Measurements from ENCODE around the gene ITGB5.
"Not testable (repeated sequence)": the region's sequence is repeated elsewhere in the genome, so short reads cannot be mapped to it uniquely, and the experiment has no call there.

Gene ITGB5

GRCh38 chr3:124839896-124840295 lies 47.3 kb downstream of the ITGB5 start:
- Mint-ChIP-seq H3K27me3 (peaks cover 11% of the 10 kb centered on the region), H3K27ac (no peak overlapping the region)

GRCh38 chr3:124838963-124839362 lies 48.2 kb downstream of the ITGB5 start:
- no peaks in the 10 kb centered on the region for H3K36me3 Mint-ChIP-seq (ENCODE audit: low read depth)
- H3K9me3 Mint-ChIP-seq, result no peaks in the 10 kb centered on the region
- peaks cover 9% of the 10 kb centered on the region for H3K4me1 Mint-ChIP-seq (ENCODE audit: low read depth)
- peaks cover 16% of the 10 kb centered on the region for H3K27me3 Mint-ChIP-seq
- no peak overlapping the region for H3K4me3 Mint-ChIP-seq
- H3K27ac Mint-ChIP-seq, result no peak overlapping the region

More at GRCh38 chr3:124839896-124840295, 47.3 kb downstream of the ITGB5 start:
- H3K4me3 Mint-ChIP-seq, result no peak overlapping the region
- no peaks in the 10 kb centered on the region for H3K36me3 Mint-ChIP-seq (ENCODE audit: low read depth)
- H3K4me1 Mint-ChIP-seq (ENCODE audit: low read depth), result peaks cover 7% of the 10 kb centered on the region
- H3K9me3 Mint-ChIP-seq, result no peaks in the 10 kb centered on the region

GRCh38 chr3:124837730-124838186 lies 49.4 kb downstream of the ITGB5 start:
- Mint-ChIP-seq H3K4me3 (no peak overlapping the region), H3K9me3 (no peaks in the 10 kb centered on the region), H3K27ac (no peak overlapping the region), H3K4me1 (ENCODE audit: low read depth) (peaks cover 9% of the 10 kb centered on the region), H3K36me3 (ENCODE audit: low read depth) (no peaks in the 10 kb centered on the region), H3K27me3 (peaks cover 19% of the 10 kb centered on the region)

- H3K27me3 Mint-ChIP-seq, result peaks cover 19% of the 10 kb centered on the region
- no peaks in the 10 kb centered on the region for H3K9me3 Mint-ChIP-seq
- H3K4me1 Mint-ChIP-seq (ENCODE audit: low read depth), result peaks cover 9% of the 10 kb centered on the region
- no peak overlapping the region for H3K4me3 Mint-ChIP-seq
- no peaks in the 10 kb centered on the region for H3K36me3 Mint-ChIP-seq (ENCODE audit: low read depth)
- H3K27ac Mint-ChIP-seq, result no peak overlapping the region
These were observed 50.1 kb downstream of the ITGB5 start for GRCh38 chr3:124837065-124837464.

GRCh38 chr3:124836448-124836847 lies 50.7 kb downstream of the ITGB5 start:
- H3K36me3 Mint-ChIP-seq (ENCODE audit: low read depth), result no peaks in the 10 kb centered on the region
- H3K4me3 Mint-ChIP-seq, result no peak overlapping the region
- H3K27me3 Mint-ChIP-seq, result peaks cover 19% of the 10 kb centered on the region
- no peaks in the 10 kb centered on the region for H3K9me3 Mint-ChIP-seq
- no peak overlapping the region for H3K27ac Mint-ChIP-seq
- H3K4me1 Mint-ChIP-seq (ENCODE audit: low read depth), result peaks cover 9% of the 10 kb centered on the region

GRCh38 chr3:124834723-124835718 lies 52.1 kb downstream of the ITGB5 start:
- Mint-ChIP-seq H3K27ac (no peak overlapping the region), H3K4me3 (peak overlapping the region; percentile 69), H3K36me3 (ENCODE audit: low read depth) (no peaks in the 10 kb centered on the region), H3K4me1 (ENCODE audit: low read depth) (peaks cover 9% of the 10 kb centered on the region), H3K9me3 (no peaks in the 10 kb centered on the region), H3K27me3 (peaks cover 19% of the 10 kb centered on the region)

- Mint-ChIP-seq H3K4me3 (no peak overlapping the region), H3K9me3 (no peaks in the 10 kb centered on the region), H3K36me3 (ENCODE audit: low read depth) (no peaks in the 10 kb centered on the region), H3K4me1 (ENCODE audit: low read depth) (peaks cover 9% of the 10 kb centered on the region), H3K27me3 (peaks cover 19% of the 10 kb centered on the region), H3K27ac (no peak overlapping the region)
These were observed 53.3 kb downstream of the ITGB5 start for GRCh38 chr3:124833710-124834332.

- peaks cover 9% of the 10 kb centered on the region for H3K4me1 Mint-ChIP-seq (ENCODE audit: low read depth)
- H3K36me3 Mint-ChIP-seq (ENCODE audit: low read depth), result no peaks in the 10 kb centered on the region
- H3K4me3 Mint-ChIP-seq, result no peak overlapping the region
- no peak overlapping the region for H3K27ac Mint-ChIP-seq
- H3K9me3 Mint-ChIP-seq, result no peaks in the 10 kb centered on the region
- H3K27me3 Mint-ChIP-seq, result peaks cover 19% of the 10 kb centered on the region
These were observed 54.1 kb downstream of the ITGB5 start for GRCh38 chr3:124832782-124833709.

DNA sequence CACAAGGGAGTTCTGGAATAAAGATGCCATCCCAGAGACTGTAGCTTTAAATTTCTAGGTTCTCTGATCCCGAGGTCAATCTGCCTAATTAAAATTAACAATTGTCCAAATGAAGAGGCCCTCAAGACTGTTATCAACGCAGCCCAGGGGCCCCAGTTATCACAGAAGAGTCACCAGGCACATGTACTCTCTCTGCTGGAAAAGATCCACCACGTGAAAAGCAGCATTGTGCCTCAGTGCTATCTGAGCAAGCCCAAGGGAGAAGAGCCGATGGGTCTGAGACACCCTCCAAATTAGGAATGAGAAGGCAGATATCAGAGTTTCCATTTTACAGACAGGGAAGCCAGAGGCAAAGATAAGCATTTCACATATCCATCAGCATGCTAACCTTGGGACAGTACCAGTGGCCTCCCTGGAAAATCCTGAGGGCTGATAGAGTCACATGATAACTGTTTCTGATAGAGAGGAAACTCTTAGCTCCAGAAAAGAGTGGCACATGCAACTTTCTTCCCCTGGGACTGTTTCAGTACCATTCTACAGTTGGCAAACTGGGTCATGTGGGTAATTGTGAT lies 55.5 kb downstream of the ITGB5 start:
- Mint-ChIP-seq H3K36me3 (ENCODE audit: low read depth) (no peaks in the 10 kb centered on the region), H3K9me3 (no peaks in the 10 kb centered on the region), H3K4me1 (ENCODE audit: low read depth) (peaks cover 9% of the 10 kb centered on the region), H3K27me3 (peaks cover 13% of the 10 kb centered on the region), H3K27ac (no peak overlapping the region), H3K4me3 (no peak overlapping the region)

DNA sequence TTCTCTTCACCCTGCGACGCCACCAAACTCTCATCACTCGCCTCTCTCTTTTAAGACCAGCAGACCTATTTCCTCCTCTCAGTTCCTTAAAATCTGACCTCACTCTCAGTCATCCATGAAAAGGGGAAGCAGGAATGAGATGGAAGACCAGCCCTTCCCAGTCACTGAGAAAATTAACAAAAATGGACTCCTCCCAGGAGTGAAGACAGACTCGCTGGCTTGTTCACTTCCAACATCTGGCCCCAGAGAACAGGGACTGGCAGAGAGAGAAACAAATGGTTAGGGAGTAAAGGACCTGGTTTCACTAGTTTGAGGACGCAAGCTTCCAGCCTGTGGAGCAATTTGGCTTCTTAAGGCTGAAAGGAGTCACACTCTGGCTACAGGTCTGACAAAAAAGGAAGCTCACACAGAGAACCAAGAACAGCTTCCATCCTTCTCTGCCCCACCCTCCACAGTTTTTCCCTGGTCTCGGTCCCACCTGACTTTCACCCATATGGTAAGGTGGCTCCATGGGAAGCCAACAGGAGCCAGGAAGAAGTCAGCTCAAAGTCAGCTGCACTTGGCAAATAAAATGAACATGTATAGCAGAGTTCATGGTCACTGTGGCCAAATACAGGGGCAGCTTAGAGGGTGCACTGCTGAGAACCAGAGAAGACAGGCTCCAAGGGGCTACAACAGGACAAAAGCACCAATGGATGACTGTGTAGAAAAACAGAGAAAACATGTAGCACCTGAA lies 57.2 kb downstream of the ITGB5 start:
- H3K27me3 Mint-ChIP-seq, result peaks cover 14% of the 10 kb centered on the region
- H3K36me3 Mint-ChIP-seq (ENCODE audit: low read depth), result no peaks in the 10 kb centered on the region
- no peaks in the 10 kb centered on the region for H3K9me3 Mint-ChIP-seq
- H3K4me3 Mint-ChIP-seq, result no peak overlapping the region
- H3K27ac Mint-ChIP-seq, result no peak overlapping the region
- peaks cover 3% of the 10 kb centered on the region for H3K4me1 Mint-ChIP-seq (ENCODE audit: low read depth)

- no peak overlapping the region for H3K4me3 Mint-ChIP-seq
- H3K36me3 Mint-ChIP-seq (ENCODE audit: low read depth), result no peaks in the 10 kb centered on the region
- H3K27me3 Mint-ChIP-seq, result peaks cover 11% of the 10 kb centered on the region
- no peaks in the 10 kb centered on the region for H3K9me3 Mint-ChIP-seq
- H3K27ac Mint-ChIP-seq, result no peak overlapping the region
- no peaks in the 10 kb centered on the region for H3K4me1 Mint-ChIP-seq (ENCODE audit: low read depth)
These were observed 57.9 kb downstream of the ITGB5 start for GRCh38 chr3:124829178-124829818.

DNA sequence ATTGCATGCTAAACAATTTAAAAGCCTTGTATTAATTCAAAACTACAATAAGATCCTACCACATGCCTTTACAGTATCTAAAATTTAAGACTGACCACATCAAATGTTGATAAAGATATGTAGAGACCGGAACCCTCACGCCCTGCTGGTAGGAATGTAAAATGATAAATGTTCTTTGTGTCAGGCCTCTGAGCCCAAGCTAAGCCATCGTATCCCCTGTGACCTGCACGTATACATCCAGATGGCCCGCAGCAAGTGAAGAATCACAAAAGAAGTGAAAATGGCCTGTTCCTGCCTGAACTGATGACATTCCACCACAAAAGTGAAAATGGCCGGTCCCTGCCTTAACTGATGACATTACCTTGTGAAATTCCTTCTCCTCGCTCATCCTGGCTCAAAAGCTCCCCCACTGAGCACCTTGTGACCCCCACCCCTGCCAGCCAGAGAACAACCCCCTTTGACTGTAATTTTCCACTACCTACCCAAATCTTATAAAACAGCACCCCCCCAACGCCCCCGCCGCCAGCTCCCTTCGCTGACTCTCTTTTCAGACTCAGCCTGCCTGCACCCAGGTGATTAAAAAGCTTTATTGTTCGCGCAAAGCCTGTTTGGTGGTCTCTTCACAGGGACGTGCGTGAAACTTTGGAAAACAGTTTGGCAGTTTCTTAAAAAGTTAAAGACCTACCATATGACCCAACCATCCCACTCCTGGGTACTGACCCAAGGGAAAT lies 59.5 kb downstream of the ITGB5 start:
- H3K27ac Mint-ChIP-seq; H3K9me3 Mint-ChIP-seq; H3K36me3 Mint-ChIP-seq (ENCODE audit: low read depth); H3K4me3 Mint-ChIP-seq; H3K4me1 Mint-ChIP-seq (ENCODE audit: low read depth); H3K27me3 Mint-ChIP-seq: not testable (repeated sequence)

DNA sequence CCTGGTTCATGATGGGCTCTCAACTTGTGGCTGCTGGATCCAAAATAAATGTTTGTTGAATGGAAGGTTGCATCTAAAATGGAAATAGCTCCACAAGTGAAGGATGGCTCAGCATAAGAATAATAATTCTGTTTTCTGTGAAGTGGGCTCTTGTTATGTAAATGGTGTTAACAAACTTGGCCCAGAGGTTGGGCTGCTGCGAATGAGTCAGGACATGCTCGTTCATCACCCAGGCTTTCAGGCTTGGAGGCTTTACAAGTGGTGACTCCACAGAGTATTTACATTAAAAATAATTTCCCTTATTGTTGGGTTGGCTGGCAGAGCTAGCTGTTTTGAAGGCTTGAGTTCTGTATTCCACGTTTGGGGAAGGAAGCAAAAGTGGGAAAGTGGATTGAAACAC lies 60.5 kb downstream of the ITGB5 start:
- no peaks in the 10 kb centered on the region for H3K36me3 Mint-ChIP-seq (ENCODE audit: low read depth)
- H3K27ac Mint-ChIP-seq, result no peak overlapping the region
- H3K27me3 Mint-ChIP-seq, result peaks cover 8% of the 10 kb centered on the region
- no peaks in the 10 kb centered on the region for H3K9me3 Mint-ChIP-seq
- H3K4me1 Mint-ChIP-seq (ENCODE audit: low read depth), result no peaks in the 10 kb centered on the region
- H3K4me3 Mint-ChIP-seq, result no peak overlapping the region
